ENCODE results near the gene EFHC1.

The EFHC1 gene

DNA sequence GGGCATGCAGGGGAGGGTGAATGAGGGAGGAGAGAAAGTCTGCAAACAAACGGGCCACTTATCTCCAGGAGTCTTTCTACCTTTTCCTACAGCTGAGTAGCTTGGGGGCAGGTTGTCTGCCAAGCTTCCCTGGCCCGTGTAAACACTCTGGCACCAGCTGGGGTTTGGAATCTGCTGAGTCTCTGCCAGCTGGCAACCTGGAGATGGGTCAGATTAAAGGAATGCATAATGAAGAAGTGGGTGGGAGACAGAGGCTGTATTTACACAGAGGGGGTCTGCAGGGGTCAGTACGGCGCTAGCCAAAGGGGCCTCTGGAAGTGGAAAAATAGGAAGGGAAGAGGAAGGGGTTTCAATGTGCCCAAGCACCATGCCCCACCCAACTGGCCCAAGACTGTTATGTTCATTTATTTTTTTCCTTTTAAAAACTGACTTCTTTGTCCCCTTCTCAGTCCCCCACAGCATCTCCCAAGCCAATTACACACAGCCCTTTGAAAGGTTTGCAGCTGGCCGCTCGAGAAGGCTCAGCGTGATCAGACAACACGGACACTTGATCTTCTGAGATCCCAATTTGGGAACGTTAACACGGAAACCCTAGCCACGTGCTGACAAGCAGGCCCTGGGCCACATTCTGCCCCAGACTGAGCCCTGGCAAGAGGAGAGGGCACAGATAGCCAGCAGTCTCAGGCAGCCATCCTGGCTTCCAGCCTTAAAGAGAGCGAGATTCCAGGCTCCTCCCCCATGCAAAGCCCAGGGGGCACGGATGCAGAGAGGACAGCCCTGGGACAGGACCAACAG is 131.5 kb downstream of the EFHC1 start:
- Histone ChIP-seq H3K27ac (peak overlapping the region; percentile 57 to 85), H3K4me3 (peak overlapping the region; percentile 46)
- DNase-seq (ENCODE audit: low spot score) = peak; percentile 84
- TF ChIP-seq, protein P1, sequence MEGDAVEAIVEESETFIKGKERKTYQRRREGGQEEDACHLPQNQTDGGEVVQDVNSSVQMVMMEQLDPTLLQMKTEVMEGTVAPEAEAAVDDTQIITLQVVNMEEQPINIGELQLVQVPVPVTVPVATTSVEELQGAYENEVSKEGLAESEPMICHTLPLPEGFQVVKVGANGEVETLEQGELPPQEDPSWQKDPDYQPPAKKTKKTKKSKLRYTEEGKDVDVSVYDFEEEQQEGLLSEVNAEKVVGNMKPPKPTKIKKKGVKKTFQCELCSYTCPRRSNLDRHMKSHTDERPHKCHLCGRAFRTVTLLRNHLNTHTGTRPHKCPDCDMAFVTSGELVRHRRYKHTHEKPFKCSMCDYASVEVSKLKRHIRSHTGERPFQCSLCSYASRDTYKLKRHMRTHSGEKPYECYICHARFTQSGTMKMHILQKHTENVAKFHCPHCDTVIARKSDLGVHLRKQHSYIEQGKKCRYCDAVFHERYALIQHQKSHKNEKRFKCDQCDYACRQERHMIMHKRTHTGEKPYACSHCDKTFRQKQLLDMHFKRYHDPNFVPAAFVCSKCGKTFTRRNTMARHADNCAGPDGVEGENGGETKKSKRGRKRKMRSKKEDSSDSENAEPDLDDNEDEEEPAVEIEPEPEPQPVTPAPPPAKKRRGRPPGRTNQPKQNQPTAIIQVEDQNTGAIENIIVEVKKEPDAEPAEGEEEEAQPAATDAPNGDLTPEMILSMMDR (IDR thresholded peaks at IDR 0.05) = no peak

DNA sequence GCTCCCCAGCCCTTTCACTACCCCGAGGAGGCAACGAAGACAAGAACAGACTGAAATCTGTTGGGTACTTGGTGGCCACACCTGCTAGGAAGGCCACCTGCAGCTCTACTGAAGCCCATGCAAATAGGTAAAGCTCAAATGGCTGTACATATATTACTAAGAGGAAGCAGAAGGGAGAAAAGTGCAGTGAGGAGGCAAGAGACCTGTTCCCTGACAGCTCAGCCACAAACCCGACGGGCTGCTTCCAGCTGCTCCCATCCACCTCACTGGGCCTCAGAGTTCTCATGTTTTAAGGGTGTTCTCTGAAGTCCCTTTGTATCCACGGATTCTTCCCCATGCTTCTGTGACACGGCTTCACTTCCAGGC is 132.1 kb downstream of the EFHC1 start:
- Histone ChIP-seq H3K4me3 (peak overlapping the region; percentile 46), H3K27ac (peak overlapping the region; percentile 57 to 85)
- TF ChIP-seq, protein P1 (IDR thresholded peaks at IDR 0.05) = no peak
- DNase-seq (ENCODE audit: low spot score) = no peak

DNA sequence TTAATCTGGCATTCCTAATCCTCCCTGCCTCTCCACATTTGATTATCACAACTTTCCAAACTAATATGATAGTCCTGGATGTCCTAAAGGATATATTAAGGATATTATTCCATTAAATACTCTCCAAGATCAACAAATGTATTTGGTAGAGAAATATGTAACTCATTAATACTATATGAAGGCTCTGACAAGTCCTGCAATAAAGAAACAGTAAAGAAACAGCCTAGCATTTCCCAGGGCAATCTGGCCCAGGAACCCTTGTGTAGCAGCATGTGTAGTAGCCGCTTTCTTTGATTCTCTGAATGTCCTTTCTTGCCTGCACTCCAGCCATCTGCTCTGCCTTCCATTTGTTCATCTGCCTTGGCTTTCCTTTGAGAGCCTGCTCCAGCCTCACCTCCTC is 133.0 kb downstream of the EFHC1 start:
- Histone ChIP-seq H3K4me3 (no peak overlapping the region), H3K27ac (peak overlapping the region in 1 of 2 donors; percentile 85)
- no peak for DNase-seq (ENCODE audit: low spot score)
- TF ChIP-seq, protein P1 (IDR thresholded peaks at IDR 0.05) = no peak

DNA sequence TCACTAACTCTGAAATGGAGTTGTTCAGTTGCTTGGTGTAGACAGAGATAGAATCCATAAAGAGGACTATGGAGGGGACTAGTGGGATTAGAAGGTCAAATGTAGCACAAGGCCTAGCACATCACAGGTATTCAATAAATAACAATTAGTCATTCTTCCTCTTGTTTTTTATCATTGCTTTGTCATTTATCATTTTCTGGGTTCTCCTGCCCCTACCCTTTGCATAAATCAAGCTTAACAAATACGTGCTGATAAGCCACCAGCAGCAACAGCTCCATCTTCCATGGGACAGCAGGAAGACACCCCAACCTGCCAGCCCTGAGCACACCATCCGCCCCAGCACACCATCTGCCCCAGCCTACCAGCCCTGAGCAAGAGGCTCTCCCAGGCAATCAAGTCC is 133.6 kb downstream of the EFHC1 start:
- TF ChIP-seq, protein P1 (IDR thresholded peaks at IDR 0.05) = no peak
- no peak for DNase-seq (ENCODE audit: low spot score)
- Histone ChIP-seq H3K4me3 (no peak overlapping the region), H3K27ac (peak overlapping the region in 1 of 2 donors; percentile 85)

DNA sequence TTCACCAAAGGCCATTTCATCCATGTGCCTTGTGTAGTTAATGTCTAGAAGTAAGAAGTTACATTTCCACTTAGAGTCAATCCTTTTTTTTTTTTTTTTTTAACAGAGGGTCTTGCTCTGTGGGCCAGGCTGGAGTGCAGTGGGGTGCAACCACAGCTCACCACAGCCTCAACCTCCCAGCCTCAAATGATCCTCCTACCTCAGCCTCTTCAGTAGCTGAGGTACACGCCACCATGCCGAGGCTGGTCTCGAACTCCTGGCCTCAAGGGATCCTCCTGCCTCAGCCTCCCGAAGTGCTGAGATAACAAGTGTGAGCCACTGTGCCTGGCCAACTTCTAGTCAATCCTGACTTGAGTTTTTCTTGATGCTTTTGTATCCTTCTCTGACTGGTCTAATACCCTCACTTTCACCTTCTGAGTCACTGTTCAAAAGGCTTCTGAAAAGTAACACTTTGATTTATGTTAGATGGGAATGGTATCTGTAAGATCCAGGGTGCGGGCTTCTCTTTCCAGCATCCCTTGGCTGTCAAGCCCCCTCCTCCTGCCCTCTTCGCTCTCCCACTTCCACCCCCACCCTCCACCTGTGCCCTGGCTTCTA is 134.6 kb downstream of the EFHC1 start:
- DNase-seq (ENCODE audit: low spot score) = no peak
- no peak overlapping the region for H3K4me3 ChIP-seq
- TF ChIP-seq, protein P1 (IDR thresholded peaks at IDR 0.05) = no peak
- H3K27ac ChIP-seq = peak overlapping the region in 1 of 2 donors; percentile 7

DNA sequence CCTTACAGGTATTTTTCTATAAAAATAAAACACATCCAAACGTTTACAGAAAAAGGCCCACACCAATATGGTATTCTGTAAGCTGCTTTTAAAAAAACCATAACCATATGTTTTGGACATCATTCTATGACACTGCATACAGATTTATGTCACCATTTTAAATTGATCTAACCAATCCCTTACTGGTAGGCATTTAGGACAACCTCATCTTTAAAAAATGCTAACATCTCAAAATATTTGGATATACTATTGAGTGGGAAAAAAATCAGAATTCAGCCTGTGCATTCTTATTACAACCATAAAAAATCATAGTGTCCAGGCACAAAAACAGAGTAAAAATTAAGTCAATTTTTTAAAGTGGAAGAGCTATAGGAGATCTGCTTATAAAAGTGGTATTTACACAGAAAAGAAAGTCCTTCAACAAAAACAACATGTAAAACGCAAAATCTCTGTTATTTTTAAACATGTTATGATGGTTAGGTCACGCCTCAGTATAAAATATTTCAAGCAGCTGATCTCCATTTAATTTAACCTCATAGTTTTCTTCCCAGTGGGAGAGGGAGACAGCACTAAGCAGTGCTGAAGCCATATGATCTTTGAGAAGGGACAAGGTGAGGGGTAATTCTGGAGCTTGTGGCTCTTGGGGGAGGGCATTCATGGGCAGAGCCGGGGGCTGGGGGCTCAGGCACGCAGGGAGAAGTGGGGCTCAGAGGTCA is 135.5 kb downstream of the EFHC1 start:
- Histone ChIP-seq H3K27ac (peak overlapping the region; percentile 56 to 72), H3K4me3 (peak overlapping the region; percentile 46)

More for the DNA sequence above, 135.5 kb downstream of the EFHC1 start:
- DNase-seq (ENCODE audit: low spot score) = no peak
- TF ChIP-seq, protein P1 (IDR thresholded peaks at IDR 0.05) = no peak
